AG10803 (cell line): ENCODE measurements around the gene CDHR3.

Source experiments
- DNase-seq: peaks from one replicate; pipeline ENCODE4 v3.0.0; 2010; ENCODE audit warnings: low read depth
- H3K4me3 ChIP-seq: 2 replicates; pipeline ENCODE4 v1.5.1; 2011; ENCODE audit warnings: mild to moderate bottlenecking, low read length, control low read depth
- CTCF ChIP-seq: conservative IDR thresholded peaks from 2 replicates; pipeline ENCODE4 v1.5.1; 2011; ENCODE audit warnings: mild to moderate bottlenecking, low read length, control low read depth, inconsistent platforms

Gene CDHR3

GRCh38 chr7:106061301-106061979 is 98.4 kb downstream of the CDHR3 start:
- TF ChIP-seq CTCF: no peak
- no peak overlapping the region for H3K4me3 ChIP-seq
- DNase-seq: no peak

GRCh38 chr7:106062006-106062405 is 98.9 kb downstream of the CDHR3 start:
- no peak for TF ChIP-seq CTCF
- no peak for DNase-seq
- H3K4me3 ChIP-seq: no peak overlapping the region

- DNase-seq: no peak
- TF ChIP-seq CTCF: no peak
- no peak overlapping the region for H3K4me3 ChIP-seq
Measured at GRCh38 chr7:106062521-106062931, 99.5 kb downstream of the CDHR3 start.

GRCh38 chr7:106063024-106063423 is 100.0 kb downstream of the CDHR3 start:
- DNase-seq: no peak
- H3K4me3 ChIP-seq: no peak overlapping the region
- no peak for TF ChIP-seq CTCF

GRCh38 chr7:106063692-106064091 is 100.6 kb downstream of the CDHR3 start:
- TF ChIP-seq CTCF: no peak
- no peak overlapping the region for H3K4me3 ChIP-seq
- no peak for DNase-seq

GRCh38 chr7:106064316-106064715 is 101.3 kb downstream of the CDHR3 start:
- no peak for DNase-seq
- H3K4me3 ChIP-seq: no peak overlapping the region
- TF ChIP-seq CTCF: no peak

- H3K4me3 ChIP-seq: peak overlapping the region; percentile 47
- DNase-seq: peak; percentile 95
- TF ChIP-seq CTCF: no peak
Measured at GRCh38 chr7:106064771-106065574, 101.9 kb downstream of the CDHR3 start.
